Liver (tissue), 9 donors: ENCODE results near the gene ADM2. TPM values are rescaled to one million over a fixed set of nuclear protein-coding genes. Genes with fewer than 3 reads are reported as not detected.

Source experiments
- DNase-seq: peaks from one replicate; pipeline ENCODE4 v3.0.0-alpha.2; 2017; ENCODE audit warnings: low spot score
- H3K27ac ChIP-seq, 2 donors: one replicate each; pipeline ENCODE4 v1.7.0; 2013; ENCODE audit warnings: inconsistent platforms in 2 of 2, low read length in 2 of 2, control low read depth in 1 of 2, low read depth in 1 of 2, mild to moderate bottlenecking in 1 of 2
- H3K27me3 ChIP-seq, 4 donors: one replicate each; pipeline versions ENCODE4 v1.6.1 to v1.7.0; 2013; ENCODE audit warnings: low read length in 3 of 4, inconsistent platforms in 1 of 4, mild to moderate bottlenecking in 1 of 4, moderate library complexity in 1 of 4; ENCODE audit not compliant: control insufficient read depth in 4 of 4, insufficient read depth in 4 of 4
- H3K36me3 ChIP-seq, 4 donors: one replicate each; pipeline versions ENCODE4 v1.6.1 to v1.7.0; 2013; ENCODE audit warnings: low read length in 3 of 4, mild to moderate bottlenecking in 3 of 4, low read depth in 1 of 4, moderate library complexity in 1 of 4; ENCODE audit not compliant: control insufficient read depth in 4 of 4, insufficient read depth in 3 of 4
- H3K4me1 ChIP-seq, 4 donors: one replicate each; pipeline versions ENCODE4 v1.6.1 to v1.7.0; 2013; ENCODE audit warnings: low read length in 3 of 4, mild to moderate bottlenecking in 3 of 4, moderate library complexity in 1 of 4; ENCODE audit not compliant: control insufficient read depth in 4 of 4, insufficient read depth in 4 of 4
- H3K4me3 ChIP-seq, 3 donors: one replicate each; pipeline versions ENCODE4 v1.6.1 to v1.7.0; 2013; ENCODE audit warnings: low read length in 3 of 3, control low read depth in 1 of 3, low read depth in 1 of 3, mild to moderate bottlenecking in 1 of 3
- H3K9ac ChIP-seq, 2 donors: one replicate each; pipeline ENCODE4 v1.7.0; 2013; ENCODE audit warnings: low read length in 2 of 2, mild to moderate bottlenecking in 2 of 2, moderate library complexity in 2 of 2, control low read depth in 1 of 2, low read depth in 1 of 2
- H3K9me3 ChIP-seq, 4 donors: one replicate each; pipeline versions ENCODE4 v1.6.1 to v1.7.0; 2013; ENCODE audit warnings: low read length in 3 of 4; ENCODE audit not compliant: control insufficient read depth in 4 of 4
- EGR1 ChIP-seq, 2 donors: IDR thresholded peaks; 2 replicates each; pipeline ENCODE4 v1.6.1; 2016 to 2018; ENCODE audit warnings: antibody characterized with exemption in 2 of 2, low read depth in 2 of 2
- FOXA1 ChIP-seq: IDR thresholded peaks from 2 replicates; pipeline ENCODE4 v1.6.1; 2016; ENCODE audit warnings: antibody characterized with exemption
- FOXA2 ChIP-seq: IDR thresholded peaks from 2 replicates; pipeline ENCODE4 v1.6.1; 2016; ENCODE audit warnings: antibody characterized with exemption
- GABPA ChIP-seq, 2 donors: IDR thresholded peaks in 1 of 2; conservative IDR thresholded peaks in 1 of 2; 2 replicates each; pipeline ENCODE4 v1.6.1; 2016; ENCODE audit warnings: antibody characterized with exemption in 2 of 2, mild to moderate bottlenecking in 1 of 2, moderate library complexity in 1 of 2
- HNF4A ChIP-seq, 2 donors: conservative IDR thresholded peaks; 2 replicates each; pipeline ENCODE4 v1.6.1; 2016; ENCODE audit warnings: antibody characterized with exemption in 2 of 2, mild to moderate bottlenecking in 2 of 2
- HNF4G ChIP-seq: IDR thresholded peaks from 2 replicates; pipeline ENCODE4 v1.6.1; 2016; ENCODE audit warnings: antibody characterized with exemption
- JUND ChIP-seq, 2 donors: IDR thresholded peaks; 2 replicates each; pipeline ENCODE4 v1.6.1; 2016; ENCODE audit warnings: antibody characterized with exemption in 2 of 2
- NR2F2 ChIP-seq: IDR thresholded peaks from 2 replicates; pipeline ENCODE4 v1.6.1; 2016; ENCODE audit warnings: antibody characterized with exemption
- REST ChIP-seq: IDR thresholded peaks from 2 replicates; pipeline ENCODE4 v1.6.1; 2016; ENCODE audit warnings: antibody characterized with exemption, mild to moderate bottlenecking
- RXRA ChIP-seq, 2 donors: IDR thresholded peaks; 2 replicates each; pipeline ENCODE4 v1.6.1; 2017 to 2018; ENCODE audit warnings: antibody characterized with exemption in 2 of 2, mild to moderate bottlenecking in 1 of 2
- SP1 ChIP-seq: IDR thresholded peaks from 2 replicates; pipeline ENCODE4 v1.6.1; 2018; ENCODE audit warnings: antibody characterized with exemption, mild to moderate bottlenecking
- TAF1 ChIP-seq: conservative IDR thresholded peaks from 2 replicates; pipeline ENCODE4 v1.6.1; 2016; ENCODE audit warnings: antibody characterized with exemption, mild to moderate bottlenecking
- YY1 ChIP-seq: IDR thresholded peaks from 2 replicates; pipeline ENCODE4 v1.6.1; 2016; ENCODE audit warnings: antibody characterized with exemption, mild to moderate bottlenecking
- ZBTB33 ChIP-seq: IDR thresholded peaks from 2 replicates; pipeline ENCODE4 v1.6.1; 2016; ENCODE audit warnings: antibody characterized with exemption
- WGBS: extraction: QIAGEN DNeasy Blood & Tissue Kit; methylation state at CpG from one replicate; pipeline ENCODE4 v1.1.7; 2013; 5-methylcytosine and 5-hydroxymethylcytosine counted together
- polyA plus RNA-seq, 2 donors: library from polyadenylated mRNA; stranded (reverse) in 1 of 2; unstranded in 1 of 2; fragments of 200-250 nt in 1 of 2; fragments of >200 nt in 1 of 2; fragmentation: Nextera tagmentation in 1 of 2; extraction: Ambion mirVana in 1 of 2; gene quantifications; one replicate each; pipeline versions ENCODE4 v1.2.1 to v1.2.3, GENCODE V29; 2013 to 2015
- total RNA-seq, 2 donors: library from RNA; depleted of rRNA; stranded (reverse); fragments of >200 nt; gene quantifications; one replicate each; pipeline ENCODE4 v1.2.3, GENCODE V29; 2014
- TF ChIP-seq, protein P1 (sequence below): IDR thresholded peaks from 2 replicates; pipeline ENCODE4 v1.6.1; 2016; ENCODE audit warnings: antibody characterized with exemption
- donor health status: healthy.
- donor health status: healthy.
- donor health status: healthy.
- donor health status: healthy.
- donor health status: healthy.

Gene ADM2
- total and polyA plus RNA-seq, 4 donors, result 0.79 to 2.8 (median 1.3) TPM

DNA sequence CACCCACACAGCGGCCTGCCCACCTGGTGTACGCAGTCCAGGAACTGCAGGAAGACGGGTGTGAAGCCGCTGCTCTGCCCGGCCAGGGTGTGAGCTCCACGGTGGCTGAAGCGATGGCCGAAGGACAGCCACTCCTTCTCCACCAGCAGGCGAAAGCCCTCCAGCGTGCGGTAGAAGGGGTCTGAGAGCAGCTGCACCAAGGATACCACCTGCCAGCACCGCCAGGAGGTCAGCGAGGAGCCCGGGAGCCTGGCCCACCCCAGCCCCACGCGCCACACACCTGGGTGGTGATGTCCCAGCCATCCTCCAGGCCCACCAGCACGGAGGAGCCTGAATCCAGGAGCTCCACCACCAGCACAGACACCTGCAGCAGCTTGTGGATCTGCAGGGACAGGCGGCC lies 26.1 kb upstream of the ADM2 start:
- Histone ChIP-seq H3K4me1 (no peaks in the 10 kb centered on the region), H3K4me3 (no peak overlapping the region), H3K27ac (no peak overlapping the region), H3K27me3 (no peaks in the 10 kb centered on the region), H3K36me3 (peaks cover 13 to 56% (median 20%) of the 10 kb centered on the region in 4 donors), H3K9ac (no peak overlapping the region), H3K9me3 (no peaks in the 10 kb centered on the region)
- WGBS, result 97% methylated on average over 18 of the region's 18 CpGs
- TF ChIP-seq SP1 (no peak), YY1 (no peak), FOXA2 (no peak), TAF1 (no peak), JUND (IDR thresholded peaks at IDR 0.05) (no peak), NR2F2 (no peak), ZBTB33 (no peak), EGR1 (IDR thresholded peaks at IDR 0.05; ENCODE audit: low read depth in 2 of 2) (no peak), FOXA1 (no peak), GABPA (IDR thresholded peaks at IDR 0.05 in 1 of 2, conservative IDR thresholded peaks at IDR 0.05 in 1 of 2) (no peak), RXRA (IDR thresholded peaks at IDR 0.05) (no peak)
- TF ChIP-seq, protein P1, sequence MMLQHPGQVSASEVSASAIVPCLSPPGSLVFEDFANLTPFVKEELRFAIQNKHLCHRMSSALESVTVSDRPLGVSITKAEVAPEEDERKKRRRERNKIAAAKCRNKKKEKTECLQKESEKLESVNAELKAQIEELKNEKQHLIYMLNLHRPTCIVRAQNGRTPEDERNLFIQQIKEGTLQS, result no peak
- no peak for DNase-seq

DNA sequence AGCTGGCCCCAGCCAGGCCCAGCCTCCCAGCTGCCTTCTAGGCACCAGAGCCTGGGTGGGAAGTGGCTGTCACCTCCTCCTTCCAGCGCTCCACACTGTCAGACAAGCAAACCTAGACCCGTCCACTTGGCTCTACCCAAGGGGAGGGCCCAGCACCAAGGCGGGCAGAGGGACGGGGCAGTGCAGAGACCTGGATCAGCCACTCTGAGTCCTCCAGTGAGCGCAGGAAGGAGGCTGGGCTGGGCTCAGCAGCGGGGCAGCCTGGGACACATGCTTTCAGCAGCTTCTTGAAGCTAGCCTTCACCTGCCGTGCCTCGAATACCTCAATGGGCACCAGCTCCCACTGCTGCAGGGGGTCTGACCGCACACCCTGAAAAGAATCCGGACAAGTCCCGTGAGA lies 25.3 kb upstream of the ADM2 start:
- no peaks in the 10 kb centered on the region for H3K9me3 ChIP-seq
- DNase-seq, result no peak
- no peaks in the 10 kb centered on the region for H3K4me1 ChIP-seq
- H3K36me3 ChIP-seq, result peaks cover 13 to 64% (median 24%) of the 10 kb centered on the region in 4 donors
- H3K4me3 ChIP-seq, result no peak overlapping the region
- H3K27me3 ChIP-seq, result no peaks in the 10 kb centered on the region
- no peak overlapping the region for H3K9ac ChIP-seq
- WGBS, result 97% methylated on average over 11 of the region's 11 CpGs
- no peak overlapping the region for H3K27ac ChIP-seq
- TF ChIP-seq SP1, result no peak
- TF ChIP-seq GABPA (IDR thresholded peaks at IDR 0.05 in 1 of 2, conservative IDR thresholded peaks at IDR 0.05 in 1 of 2), result no peak
- TF ChIP-seq HNF4A (conservative IDR thresholded peaks at IDR 0.05), result no peak
- no peak for TF ChIP-seq HNF4G
- no peak for TF ChIP-seq REST
